NCI-H510A (cell line): ENCODE measurements around the gene MNS1.
A peak's percentile ranks its signal among the peaks of the same experiment; 100 is the strongest.
"Not testable (repeated sequence)": the region's sequence is repeated elsewhere in the genome, so short reads cannot be mapped to it uniquely, and the experiment has no call there.

Experiments
- DNase-seq: peaks from one replicate; lab custom pipeline; 2025; lab: John Stamatoyannopoulos, UW

MNS1 gene

DNA sequence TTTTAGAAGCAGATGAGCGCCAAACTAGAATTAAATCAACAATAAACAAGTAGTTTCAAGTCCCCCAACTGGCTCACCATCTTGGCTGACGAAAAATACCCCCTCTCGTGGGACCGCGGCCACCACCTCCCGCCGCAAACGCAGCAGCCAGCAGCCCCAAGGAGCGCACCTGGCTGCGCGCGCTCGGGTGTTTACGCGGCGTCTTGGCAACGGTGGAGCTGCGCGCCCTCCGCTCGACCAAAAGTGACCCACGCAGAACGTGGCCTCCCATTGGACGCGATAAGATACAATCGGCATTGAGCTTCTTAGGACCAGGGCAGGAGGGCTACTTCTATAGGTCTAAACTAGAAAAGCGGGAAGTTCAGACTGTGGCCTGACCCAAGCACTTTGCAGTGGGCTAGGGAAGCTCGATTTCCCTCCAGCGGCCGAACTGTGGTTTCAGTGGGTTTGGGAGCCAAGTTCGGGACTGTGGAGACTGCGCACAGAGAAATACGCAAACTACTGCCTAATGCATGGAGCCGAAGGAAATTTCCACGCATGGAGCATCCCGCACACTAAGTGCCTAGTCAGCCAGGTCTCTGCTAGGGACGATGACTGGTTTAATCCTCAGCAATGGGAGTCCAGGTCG lies at the start of gene MNS1:
MNS1 (minus strand) TSS at position 245 of the 628 bp plus-strand sequence; CDS start at position 80, 165 bp downstream.
- DNase-seq = peak; percentile 87

DNA sequence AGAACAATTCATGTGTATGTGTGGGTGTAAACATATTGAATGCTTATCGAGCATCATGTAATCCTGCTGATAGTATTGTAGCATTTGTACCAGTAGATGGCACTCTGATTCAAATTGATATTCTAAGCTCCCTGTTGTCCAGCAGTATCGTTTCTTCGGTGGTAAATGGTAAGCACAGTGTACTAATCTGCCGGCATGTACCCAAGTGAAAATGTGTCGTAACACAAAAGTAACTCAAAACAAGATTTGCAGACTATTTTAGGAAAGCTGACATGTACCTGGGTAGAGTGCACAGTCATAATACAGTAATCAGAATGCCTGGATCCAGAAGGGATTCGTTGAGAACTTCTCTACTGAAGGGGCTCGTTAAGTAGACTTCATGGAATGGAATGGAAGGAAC lies 31.7 kb upstream of the MNS1 start:
- DNase-seq = peak; percentile 7

GRCh38 chr15:56495533-56495932 lies 30.6 kb upstream of the MNS1 start:
- DNase-seq = no peak

DNA sequence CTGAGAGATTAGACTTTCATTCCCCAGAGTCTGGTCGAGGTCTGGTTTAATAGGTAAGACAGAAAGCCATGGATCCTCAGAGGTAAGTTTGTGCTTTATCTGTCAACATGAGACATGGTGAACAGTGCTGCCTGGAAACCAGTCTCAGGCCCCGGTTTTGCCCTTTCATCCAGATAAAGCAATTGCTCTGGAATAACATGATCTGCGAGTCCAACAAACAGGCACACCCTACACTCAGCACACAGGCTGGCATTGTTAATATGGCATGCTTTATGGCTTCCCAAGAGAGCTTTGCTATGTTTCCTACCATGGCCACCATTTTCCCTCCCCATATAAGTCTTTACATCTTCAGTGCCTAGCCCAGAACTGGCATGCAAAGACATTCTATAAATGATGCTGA lies 30.1 kb upstream of the MNS1 start:
- DNase-seq = no peak

DNA sequence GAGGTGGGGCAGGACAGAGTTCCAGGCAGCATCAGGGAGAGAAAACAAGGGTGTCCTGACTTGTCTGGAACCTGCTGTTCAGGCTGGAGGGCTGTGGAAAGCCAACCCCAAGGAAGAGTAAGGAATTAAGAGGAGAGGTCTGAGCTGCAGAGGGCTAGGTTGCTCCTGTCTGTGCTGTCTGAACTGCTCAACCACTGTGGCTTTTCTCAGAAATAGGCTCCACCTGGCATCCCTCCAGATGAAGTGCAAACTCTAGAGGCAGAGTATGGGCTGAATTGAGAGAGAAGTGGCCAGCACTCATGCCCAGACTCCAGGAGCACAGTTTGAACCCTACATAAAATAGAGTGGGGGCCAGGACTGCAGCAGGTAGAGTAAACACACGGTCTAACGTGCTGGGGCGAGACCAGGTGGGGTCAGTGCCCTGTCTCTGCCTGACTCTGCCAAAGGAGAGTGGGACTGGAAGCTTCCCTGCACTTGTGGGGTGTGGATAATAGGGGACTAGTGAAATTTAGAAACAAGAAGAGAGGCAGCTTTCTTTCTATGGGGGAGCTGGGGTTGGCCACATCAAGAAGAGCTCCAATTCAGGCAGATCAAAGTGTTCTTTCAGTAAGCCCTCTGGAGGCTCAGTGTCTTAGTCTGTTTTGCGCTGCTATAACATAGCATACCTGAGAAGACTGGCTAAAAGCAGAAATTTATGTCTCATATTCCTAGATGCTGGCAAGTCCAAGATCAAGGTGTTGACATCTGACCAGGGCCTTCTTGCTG lies 28.0 kb upstream of the MNS1 start:
- no peak for DNase-seq

- DNase-seq = no peak
These were observed 27.3 kb upstream of the MNS1 start for GRCh38 chr15:56492236-56492635.

GRCh38 chr15:56491110-56491722 lies 26.3 kb upstream of the MNS1 start:
- DNase-seq = peak; percentile 7

DNA sequence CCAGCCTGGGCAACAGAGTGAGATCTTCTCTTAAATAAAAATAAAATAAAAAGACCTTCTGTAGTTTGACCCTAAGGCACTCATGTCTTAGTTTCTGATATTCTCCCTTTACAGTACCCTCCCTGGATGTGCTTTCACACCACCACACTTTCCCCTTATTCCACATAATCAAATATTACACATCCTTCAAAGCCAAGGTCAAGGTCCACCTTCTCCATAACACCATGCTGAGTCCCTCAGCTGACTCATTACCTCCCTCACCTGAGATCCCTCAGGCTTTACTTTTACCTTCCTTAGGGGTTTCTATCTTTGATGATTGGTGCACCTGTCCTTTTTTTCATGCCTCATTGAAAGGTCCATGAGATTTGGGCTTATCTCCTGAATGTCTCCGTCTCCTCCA lies 25.5 kb upstream of the MNS1 start:
- no peak for DNase-seq

GRCh38 chr15:56486206-56486605 lies 21.3 kb upstream of the MNS1 start:
- DNase-seq = not testable (repeated sequence)

- not testable (repeated sequence) for DNase-seq
These were observed 20.5 kb upstream of the MNS1 start for GRCh38 chr15:56485426-56485825.

- DNase-seq = no peak
These were observed 19.4 kb upstream of the MNS1 start for GRCh38 chr15:56484287-56484686.

- no peak for DNase-seq
These were observed 10.4 kb upstream of the MNS1 start for GRCh38 chr15:56475351-56475750.

- no peak for DNase-seq
These were observed 8.1 kb upstream of the MNS1 start for GRCh38 chr15:56473017-56473416.

DNA sequence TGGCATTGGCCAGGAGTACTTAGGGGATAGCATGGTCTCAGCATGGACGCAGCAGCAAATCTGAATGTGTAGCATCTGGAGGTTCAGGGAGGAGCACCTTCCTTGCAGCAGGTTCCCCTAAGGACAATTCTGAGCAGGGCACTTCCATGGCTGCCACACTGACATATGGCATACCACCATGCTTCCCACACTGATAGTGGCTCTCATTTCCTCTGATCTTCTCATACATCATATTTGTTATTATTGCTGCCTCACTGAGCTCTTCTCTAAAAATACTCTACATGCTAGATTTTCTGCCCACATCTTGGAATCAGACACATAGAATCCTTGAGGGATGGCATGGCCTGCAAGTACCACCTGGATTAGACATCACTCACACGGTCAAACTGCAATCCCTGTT lies 7.3 kb upstream of the MNS1 start:
- no peak for DNase-seq

DNA sequence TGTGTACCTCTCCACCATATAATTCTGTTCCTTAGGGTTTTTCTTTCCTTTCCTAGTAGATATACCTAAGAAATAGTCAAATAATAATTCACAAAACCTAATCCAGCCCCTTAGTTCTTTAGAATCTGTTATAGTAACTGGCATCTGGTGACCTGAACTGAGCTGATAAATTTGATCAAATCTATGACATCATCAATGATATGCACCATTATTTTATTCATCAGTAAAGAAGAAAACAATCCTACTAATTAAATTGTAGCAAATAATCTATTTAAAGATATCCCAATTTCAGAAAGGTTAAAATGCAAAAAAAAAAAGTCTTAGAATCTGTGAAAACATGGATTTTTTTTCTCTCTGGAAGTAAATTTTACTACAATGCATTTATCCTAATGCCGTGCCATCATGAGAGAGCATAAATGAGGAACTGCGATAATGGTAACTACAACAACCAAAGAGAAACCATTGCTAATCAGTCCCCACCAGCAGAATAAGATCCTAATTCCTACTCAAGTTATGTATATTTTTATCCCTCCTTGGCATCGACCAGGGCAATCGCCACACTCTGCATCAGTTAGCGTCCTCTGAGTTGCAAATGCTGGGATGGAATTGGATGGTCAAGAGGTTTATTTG lies 6.6 kb upstream of the MNS1 start:
- no peak for DNase-seq

DNA sequence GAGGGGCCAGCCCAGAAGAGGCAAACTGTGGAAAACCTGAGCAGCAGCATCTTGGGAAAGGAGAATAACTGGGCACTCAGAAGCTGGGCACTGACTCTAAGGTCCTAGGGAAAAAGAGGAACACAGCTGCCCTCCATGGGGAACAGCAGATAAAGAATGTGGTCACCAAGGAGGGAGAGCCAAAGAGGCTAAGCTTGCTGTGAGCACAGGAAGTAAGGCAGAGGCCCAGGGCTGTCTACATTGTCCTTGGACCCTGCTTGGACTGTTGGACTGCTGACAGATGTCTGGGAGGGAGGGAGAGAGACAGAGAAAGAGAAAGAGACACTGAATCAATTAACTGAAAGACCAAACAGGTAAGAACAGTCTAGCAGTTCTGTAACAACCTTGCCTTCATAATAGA lies 4.5 kb upstream of the MNS1 start:
- no peak for DNase-seq

GRCh38 chr15:56468401-56468800 lies 3.5 kb upstream of the MNS1 start:
- DNase-seq = no peak

- no peak for DNase-seq
These were observed 2.7 kb upstream of the MNS1 start for GRCh38 chr15:56467616-56468015.

DNA sequence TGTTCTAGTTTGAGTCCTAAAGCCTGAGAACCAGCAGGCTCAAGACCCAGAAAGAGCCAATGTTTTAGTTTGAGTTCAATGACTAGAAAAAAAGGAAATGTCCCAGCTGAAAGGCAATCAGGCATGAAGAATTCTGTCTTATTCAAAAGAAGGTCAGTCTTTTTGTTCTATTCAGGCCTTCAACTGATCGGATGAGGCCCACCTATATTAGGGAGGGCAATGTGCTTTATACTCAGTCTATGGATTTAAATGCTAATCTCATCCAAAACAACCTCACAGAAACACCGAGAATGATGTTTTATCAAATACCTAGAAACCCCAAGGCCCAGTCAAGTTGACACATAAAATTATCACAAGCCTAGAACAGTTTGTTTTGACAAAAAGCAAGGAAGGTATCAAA lies 4.0 kb downstream of the MNS1 start:
- no peak for DNase-seq

- no peak for DNase-seq
These were observed 4.9 kb downstream of the MNS1 start for GRCh38 chr15:56460071-56460470.

- no peak for DNase-seq
These were observed 5.8 kb downstream of the MNS1 start for GRCh38 chr15:56459096-56459495.

DNA sequence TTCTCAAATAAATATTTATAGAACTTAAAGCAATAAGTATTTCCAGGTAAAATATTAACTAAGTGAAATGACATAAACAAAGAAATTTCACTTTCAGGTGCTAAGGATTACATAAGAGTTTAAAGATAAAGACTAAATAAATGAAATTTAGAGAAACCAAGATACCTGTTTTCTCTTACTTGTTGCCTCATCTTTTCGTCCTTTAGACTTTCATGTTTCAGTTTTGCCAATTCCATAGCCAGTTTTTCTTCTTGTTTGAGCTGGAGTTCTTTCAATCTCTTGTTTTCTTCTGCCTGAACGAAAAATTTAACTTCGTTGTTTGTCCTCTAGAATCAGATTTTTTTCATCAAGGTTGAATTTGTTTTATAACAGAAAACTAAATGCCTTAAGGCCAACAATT lies 8.7 kb downstream of the MNS1 start:
- DNase-seq = no peak

GRCh38 chr15:56454836-56455235 lies 10.1 kb downstream of the MNS1 start:
- no peak for DNase-seq
